ENCODE data around the gene RNF141. TPM values are rescaled to one million over a fixed set of nuclear protein-coding genes. Genes with fewer than 3 reads are reported as not detected.

RNF141 gene
- polyA plus RNA-seq, 1 of the 3 experiments (the other 2 are of a cell fraction) = 6.9 TPM

GRCh38 chr11:10561947-10562346 lies 21.0 kb upstream of the RNF141 start:
- 92% methylated on average over 1 of the region's 1 CpG for WGBS (ENCODE audit: low lambda C conversion rate)
- H3K9ac ChIP-seq = no peak overlapping the region
- no peaks in the 10 kb centered on the region; a peak in 1 of 4 replicates for H3K4me1 ChIP-seq (ENCODE audit: control insufficient read depth in 1 of 2, insufficient read depth in 2 of 2, low read depth in 1 of 2, low read length in 1 of 2)
- no peak overlapping the region for H3K4me2 ChIP-seq
- H3K36me3 ChIP-seq (replicated peaks in 1 of 2; ENCODE audit: control insufficient read depth in 1 of 2, insufficient read depth in 2 of 2, low read length in 1 of 2) = no peaks in the 10 kb centered on the region
- H2AFZ ChIP-seq (ENCODE audit: low read depth) = no peak overlapping the region
- H3K4me3 ChIP-seq (ENCODE audit: low read depth in 2 of 2, low read length in 1 of 2) = no peak overlapping the region
- DNase-seq = no peak
- H3K27ac ChIP-seq (ENCODE audit: low read depth in 2 of 2, low read length in 1 of 2) = no peak overlapping the region
- no peaks in the 10 kb centered on the region for H4K20me1 ChIP-seq (ENCODE audit: insufficient read depth)
- H3K79me2 ChIP-seq (ENCODE audit: insufficient read depth) = no peaks in the 10 kb centered on the region
- POLR2A ChIA-PET = no interaction called here
- CTCF ChIA-PET = no interaction called here
- H3K9me3 ChIP-seq = no peaks in the 10 kb centered on the region
- TF ChIP-seq IRF3 (IDR thresholded peaks at IDR 0.05; ENCODE audit: low read depth, low read length) = no peak
- no peak for TF ChIP-seq USF2 (IDR thresholded peaks at IDR 0.05; ENCODE audit: borderline replicate concordance, low read depth, low read length)
- TF ChIP-seq MAX (IDR thresholded peaks at IDR 0.05; ENCODE audit: low read depth) = no peak
- no peak for TF ChIP-seq FOXJ3 (CRISPR knock-in tag; IDR thresholded peaks at IDR 0.05)
- TF ChIP-seq SMC3 (IDR thresholded peaks at IDR 0.05; ENCODE audit: low read depth, low read length) = no peak
- no peak for TF ChIP-seq PBX3 (IDR thresholded peaks at IDR 0.05)
- TF ChIP-seq ELF1 (IDR thresholded peaks at IDR 0.05) = no peak
- TF ChIP-seq ZBTB33 (IDR thresholded peaks at IDR 0.05; ENCODE audit: borderline replicate concordance, low read depth) = no peak
- no peak for TF ChIP-seq NRF1 (IDR thresholded peaks at IDR 0.05; ENCODE audit: low read depth, low read length)
- TF ChIP-seq RCOR1 (IDR thresholded peaks at IDR 0.05; ENCODE audit: low read length) = no peak
- no peak for TF ChIP-seq USF1 (IDR thresholded peaks at IDR 0.05; ENCODE audit: borderline replicate concordance, low read depth)
- TF ChIP-seq MEF2A (IDR thresholded peaks at IDR 0.05; ENCODE audit: borderline replicate concordance, low read depth) = no peak
- no peak for TF ChIP-seq MXI1 (IDR thresholded peaks at IDR 0.05; ENCODE audit: low read depth, low read length)
- TF ChIP-seq NFIC (IDR thresholded peaks at IDR 0.05; ENCODE audit: borderline replicate concordance) = no peak
- no peak for TF ChIP-seq JUND (IDR thresholded peaks at IDR 0.05)
- TF ChIP-seq TAF1 (IDR thresholded peaks at IDR 0.05; ENCODE audit: borderline replicate concordance, low read depth, low read length) = no peak
- no peak for TF ChIP-seq REST (IDR thresholded peaks at IDR 0.05; ENCODE audit: low read depth, low read length)
- TF ChIP-seq FOSL2 (IDR thresholded peaks at IDR 0.05; ENCODE audit: borderline replicate concordance, low read depth) = no peak
- TF ChIP-seq GABPA (IDR thresholded peaks at IDR 0.05; ENCODE audit: low read depth) = no peak
- no peak for TF ChIP-seq TEAD4 (IDR thresholded peaks at IDR 0.05; ENCODE audit: borderline replicate concordance, insufficient read depth)
- H3K9me2 ChIP-seq = no peaks in the 10 kb centered on the region
- H3F3A ChIP-seq (replicated peaks; ENCODE audit: insufficient read depth) = no peaks in the 10 kb centered on the region
- H3K27me3 ChIP-seq (ENCODE audit: insufficient read depth) = no peaks in the 10 kb centered on the region

All from SK-N-SH (cell line).